H9 (cell line): Measurements from ENCODE around the gene CERS6. TPM values are rescaled to one million over a fixed set of nuclear protein-coding genes. Genes with fewer than 3 reads are reported as not detected.

Experiments
- DNase-seq: peaks from one replicate; pipeline ENCODE4 v3.0.0-alpha.2; 2017
- H2AFZ ChIP-seq: one replicate; pipeline ENCODE4 v1.6.1; 2013; ENCODE audit warnings: mild to moderate bottlenecking, low read length, control low read depth, moderate library complexity
- H2AK5ac ChIP-seq: 2 replicates; pipeline ENCODE4 v1.6.1; 2013; ENCODE audit warnings: low read length, control low read depth, mixed read lengths; ENCODE audit not compliant: insufficient read length
- H2BK120ac ChIP-seq: one replicate; pipeline ENCODE4 v1.6.1; 2013; ENCODE audit warnings: low read depth, mild to moderate bottlenecking, low read length, control low read depth, inconsistent platforms; ENCODE audit not compliant: poor library complexity, severe bottlenecking
- H2BK12ac ChIP-seq: 2 replicates; pipeline ENCODE4 v1.6.1; 2013; ENCODE audit warnings: low read length, control low read depth, mixed read lengths, low read depth; ENCODE audit not compliant: insufficient read length
- H2BK15ac ChIP-seq: 2 replicates; pipeline ENCODE4 v1.6.1; 2013; ENCODE audit warnings: low read depth, low read length, control low read depth
- H2BK20ac ChIP-seq: one replicate; pipeline ENCODE4 v1.6.1; 2013; ENCODE audit warnings: low read depth, mild to moderate bottlenecking, low read length, control low read depth, inconsistent platforms; ENCODE audit not compliant: poor library complexity, severe bottlenecking
- H2BK5ac ChIP-seq: 2 replicates; pipeline ENCODE4 v1.6.1; 2013; ENCODE audit warnings: low read length, control low read depth, mixed read lengths; ENCODE audit not compliant: insufficient read length
- H3K14ac ChIP-seq: 2 replicates; pipeline ENCODE4 v1.6.1; 2013; ENCODE audit warnings: low read length, control low read depth; ENCODE audit not compliant: insufficient read depth
- H3K18ac ChIP-seq: 2 replicates; pipeline ENCODE4 v1.6.1; 2013; ENCODE audit warnings: low read depth, mild to moderate bottlenecking, mixed read lengths, low read length, control low read depth; ENCODE audit not compliant: insufficient read length
- H3K23ac ChIP-seq: 2 replicates; pipeline ENCODE4 v1.6.1; 2013; ENCODE audit warnings: low read length, control low read depth, mixed read lengths, low read depth; ENCODE audit not compliant: insufficient read length
- H3K23me2 ChIP-seq: 2 replicates; pipeline ENCODE4 v1.6.1; 2013; ENCODE audit warnings: low read depth, mild to moderate bottlenecking, mixed read lengths, low read length, control low read depth; ENCODE audit not compliant: insufficient read length, poor library complexity, severe bottlenecking
- H3K27ac ChIP-seq: 2 replicates; pipeline ENCODE4 v1.5.1; 2013; ENCODE audit warnings: low read length, control low read depth, mixed read lengths, low read depth; ENCODE audit not compliant: insufficient read length
- H3K27me3 ChIP-seq: 2 replicates; pipeline ENCODE4 v1.6.1; 2013; ENCODE audit warnings: low read length, control low read depth, inconsistent platforms; ENCODE audit not compliant: insufficient read depth
- H3K4ac ChIP-seq: 2 replicates; pipeline ENCODE4 v1.6.1; 2013; ENCODE audit warnings: low read depth, mild to moderate bottlenecking, control low read depth, inconsistent platforms, low read length, moderate library complexity
- H3K4me1 ChIP-seq: 2 replicates; pipeline ENCODE4 v1.6.1; 2013; ENCODE audit warnings: low read length, control low read depth, inconsistent platforms; ENCODE audit not compliant: insufficient read depth
- H3K4me2 ChIP-seq: 2 replicates; pipeline ENCODE4 v1.6.1; 2013; ENCODE audit warnings: low read length, control low read depth, mixed read lengths; ENCODE audit not compliant: insufficient read length, insufficient read depth
- H3K56ac ChIP-seq: 2 replicates; pipeline ENCODE4 v1.6.1; 2013; ENCODE audit warnings: low read depth, mild to moderate bottlenecking, mixed read lengths, low read length, control low read depth; ENCODE audit not compliant: insufficient read length
- H3K79me1 ChIP-seq: 2 replicates; pipeline ENCODE4 v1.6.1; 2013; ENCODE audit warnings: low read depth, mild to moderate bottlenecking, moderate library complexity, low read length, control low read depth, inconsistent platforms; ENCODE audit not compliant: insufficient read depth, poor library complexity, severe bottlenecking
- H3K79me2 ChIP-seq: 2 replicates; pipeline ENCODE4 v1.6.1; 2013; ENCODE audit warnings: low read length, control low read depth, inconsistent platforms; ENCODE audit not compliant: insufficient read depth
- H3K9ac ChIP-seq: 2 replicates; pipeline ENCODE4 v1.6.1; 2013; ENCODE audit warnings: low read length, control low read depth, mixed read lengths; ENCODE audit not compliant: insufficient read length; ENCODE audit errors: extremely low read depth
- H3K9me3 ChIP-seq: one replicate; pipeline ENCODE4 v1.6.1; 2013; ENCODE audit warnings: low read depth, low read length, inconsistent platforms; ENCODE audit not compliant: control insufficient read depth
- H3T11ph ChIP-seq: one replicate; pipeline ENCODE4 v1.6.1; 2013; ENCODE audit warnings: mild to moderate bottlenecking, low read length, control low read depth, inconsistent platforms
- H4K20me1 ChIP-seq: one replicate; pipeline ENCODE4 v1.6.1; 2013; ENCODE audit not compliant: control insufficient read depth, insufficient read length, insufficient read depth
- H4K5ac ChIP-seq: 2 replicates; pipeline ENCODE4 v1.6.1; 2013; ENCODE audit warnings: low read depth, mild to moderate bottlenecking, mixed read lengths, low read length, control low read depth; ENCODE audit not compliant: insufficient read length
- H4K8ac ChIP-seq: replicated peaks from 2 replicates; pipeline ENCODE4 v1.6.1; 2013; ENCODE audit warnings: low read length, control low read depth, mixed read lengths, low read depth; ENCODE audit not compliant: insufficient read length
- H4K91ac ChIP-seq: 2 replicates; pipeline ENCODE4 v1.6.1; 2013; ENCODE audit warnings: low read depth, mild to moderate bottlenecking, moderate library complexity, mixed read lengths, low read length, control low read depth; ENCODE audit not compliant: insufficient read length
- H3K27ac Mint-ChIP-seq, 3 experiments: 2 replicates in 2 of 3; 3 replicates in 1 of 3; pipeline ENCODE4 v1.8.0; 2020 to 2021; ENCODE audit warnings: mixed read lengths in 3 of 3, mild to moderate bottlenecking in 1 of 3, moderate library complexity in 1 of 3
- H3K27me3 Mint-ChIP-seq: 2 replicates; pipeline ENCODE4 v1.8.0; 2021; ENCODE audit warnings: low read depth, mild to moderate bottlenecking, moderate library complexity, mixed read lengths
- H3K36me3 Mint-ChIP-seq, 3 experiments: 2 replicates in 2 of 3; 3 replicates in 1 of 3; pipeline ENCODE4 v1.8.0; 2020 to 2021; ENCODE audit warnings: low read depth in 3 of 3, mixed read lengths in 3 of 3; ENCODE audit not compliant: insufficient read depth in 1 of 3
- H3K4me1 Mint-ChIP-seq, 2 experiments: 2 replicates each; pipeline ENCODE4 v1.8.0; 2020; ENCODE audit warnings: mixed read lengths in 2 of 2
- H3K4me3 Mint-ChIP-seq, 2 experiments: 2 replicates in 1 of 2; 3 replicates in 1 of 2; pipeline ENCODE4 v1.8.0; 2020 to 2021; ENCODE audit warnings: mild to moderate bottlenecking in 2 of 2, mixed read lengths in 2 of 2, moderate library complexity in 1 of 2
- H3K9me3 Mint-ChIP-seq, 2 experiments: 2 replicates in 1 of 2; 3 replicates in 1 of 2; pipeline ENCODE4 v1.8.0; 2020; ENCODE audit warnings: mild to moderate bottlenecking in 2 of 2, mixed read lengths in 2 of 2, moderate library complexity in 1 of 2
- total RNA-seq: library from RNA; stranded (reverse); gene quantifications from 2 replicates; pipeline ENCODE4 v1.2.1, GENCODE V29; 2021
- TF ChIP-seq, protein P1 (sequence below): fragments of 200-600 bp; sonication (generic); conservative IDR thresholded peaks from 3 replicates; pipeline ENCODE4 v1.8.0; 2021; ENCODE audit warnings: antibody characterized with exemption, mild to moderate bottlenecking

The CERS6 gene
- total RNA-seq, 1 experiment from 2014 or later, result 17.7 TPM

DNA sequence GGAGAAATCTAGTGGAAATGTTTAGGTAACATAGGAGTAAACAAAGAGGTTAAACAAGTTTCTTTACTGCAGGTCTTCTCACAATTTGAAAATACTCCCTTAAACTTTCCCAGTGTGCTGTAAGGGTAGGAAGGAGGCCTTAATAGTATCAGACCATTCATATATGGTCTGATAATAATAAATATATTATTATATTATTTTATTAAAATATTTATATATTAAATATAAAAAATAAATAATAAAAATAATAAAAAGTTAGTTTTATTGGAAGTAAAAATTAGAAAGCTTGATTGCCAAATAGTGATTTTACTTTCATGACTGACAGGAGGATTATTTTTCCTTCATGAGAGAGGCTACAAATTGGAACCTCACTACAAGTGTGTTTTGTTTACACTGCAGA, 353.5 kb downstream of the CERS6 start:
- Histone ChIP-seq H4K8ac (no peak overlapping the region), H2BK5ac (no peak overlapping the region), H4K20me1 (no peaks in the 10 kb centered on the region), H3K79me1 (no peaks in the 10 kb centered on the region), H2AK5ac (no peak overlapping the region), H4K5ac (no peak overlapping the region), H2BK120ac (no peak overlapping the region), H3K9me3 (no peaks in the 10 kb centered on the region), H3K79me2 (no peaks in the 10 kb centered on the region), H3K23ac (no peak overlapping the region), H3K9ac (no peak overlapping the region), H2BK15ac (no peak overlapping the region), H4K91ac (no peak overlapping the region), H3K27ac (no peak overlapping the region), H3K4me2 (no peak overlapping the region), H3K4me1 (peaks cover 1% of the 10 kb centered on the region; the same call in 1 of the 2 replicates), H3T11ph (no peak overlapping the region), H3K56ac (no peak overlapping the region), H3K27me3 (no peaks in the 10 kb centered on the region), H3K18ac (no peak overlapping the region), H3K4ac (no peak overlapping the region), H2BK12ac (no peak overlapping the region), H2BK20ac (no peak overlapping the region), H2AFZ (no peak overlapping the region), H3K23me2 (no peaks in the 10 kb centered on the region), H3K14ac (no peak overlapping the region)
- Mint-ChIP-seq H3K4me3 (no peak overlapping the region), H3K27me3 (no peaks in the 10 kb centered on the region; the same call in 1 of the 2 replicates), H3K9me3 (no peaks in the 10 kb centered on the region), H3K27ac (no peak overlapping the region), H3K36me3 (no peaks in the 10 kb centered on the region), H3K4me1 (peaks cover 4 to 14% of the 10 kb centered on the region in 2 experiments; a peak in 2 of 4 replicates)
- TF ChIP-seq, protein P1, sequence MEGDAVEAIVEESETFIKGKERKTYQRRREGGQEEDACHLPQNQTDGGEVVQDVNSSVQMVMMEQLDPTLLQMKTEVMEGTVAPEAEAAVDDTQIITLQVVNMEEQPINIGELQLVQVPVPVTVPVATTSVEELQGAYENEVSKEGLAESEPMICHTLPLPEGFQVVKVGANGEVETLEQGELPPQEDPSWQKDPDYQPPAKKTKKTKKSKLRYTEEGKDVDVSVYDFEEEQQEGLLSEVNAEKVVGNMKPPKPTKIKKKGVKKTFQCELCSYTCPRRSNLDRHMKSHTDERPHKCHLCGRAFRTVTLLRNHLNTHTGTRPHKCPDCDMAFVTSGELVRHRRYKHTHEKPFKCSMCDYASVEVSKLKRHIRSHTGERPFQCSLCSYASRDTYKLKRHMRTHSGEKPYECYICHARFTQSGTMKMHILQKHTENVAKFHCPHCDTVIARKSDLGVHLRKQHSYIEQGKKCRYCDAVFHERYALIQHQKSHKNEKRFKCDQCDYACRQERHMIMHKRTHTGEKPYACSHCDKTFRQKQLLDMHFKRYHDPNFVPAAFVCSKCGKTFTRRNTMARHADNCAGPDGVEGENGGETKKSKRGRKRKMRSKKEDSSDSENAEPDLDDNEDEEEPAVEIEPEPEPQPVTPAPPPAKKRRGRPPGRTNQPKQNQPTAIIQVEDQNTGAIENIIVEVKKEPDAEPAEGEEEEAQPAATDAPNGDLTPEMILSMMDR, result no peak
- no peak for DNase-seq
